Skeletal muscle satellite cell (primary cell): ENCODE measurements around the gene RAB26.
A peak's percentile ranks its signal among the peaks of the same experiment; 100 is the strongest.
"Not testable (repeated sequence)": the region's sequence is repeated elsewhere in the genome, so short reads cannot be mapped to it uniquely, and the experiment has no call there.

Source experiments
- H3K27me3 ChIP-seq: 2 replicates; pipeline ENCODE4 v1.7.0; 2013; ENCODE audit warnings: low read length; ENCODE audit not compliant: control insufficient read depth, insufficient read depth
- H3K36me3 ChIP-seq: 2 replicates; pipeline ENCODE4 v1.7.0; 2013; ENCODE audit warnings: mild to moderate bottlenecking, control low read depth, low read length; ENCODE audit not compliant: insufficient read depth
- H3K4me1 ChIP-seq: 2 replicates; pipeline ENCODE4 v1.7.0; 2013; ENCODE audit warnings: low read length; ENCODE audit not compliant: control insufficient read depth, insufficient read depth
- H3K4me2 ChIP-seq: 2 replicates; pipeline ENCODE4 v1.7.0; 2013; ENCODE audit warnings: mild to moderate bottlenecking, low read length
- H3K4me3 ChIP-seq: 2 replicates; pipeline ENCODE4 v1.7.0; 2013; ENCODE audit warnings: low read length
- H3K9ac ChIP-seq: 2 replicates; pipeline ENCODE4 v1.7.0; 2013; ENCODE audit warnings: mild to moderate bottlenecking, low read depth, low read length, moderate library complexity
- H3K9me3 ChIP-seq: replicated peaks from 2 replicates; pipeline ENCODE4 v1.7.0; 2013; ENCODE audit warnings: mild to moderate bottlenecking, control low read depth, low read length

The RAB26 gene

GRCh38 chr16:2129251-2129650 lies 19.2 kb upstream of the RAB26 start:
- H3K4me2 ChIP-seq, H3K36me3 ChIP-seq, H3K4me3 ChIP-seq: not testable (repeated sequence)

GRCh38 chr16:2129890-2130447 lies 18.5 kb upstream of the RAB26 start:
- not testable (repeated sequence) for H3K27me3 ChIP-seq, H3K9me3 ChIP-seq, H3K36me3 ChIP-seq, H3K4me3 ChIP-seq, H3K9ac ChIP-seq
- Histone ChIP-seq H3K4me1 (peaks cover 37% of the 10 kb centered on the region), H3K4me2 (peak overlapping the region; percentile 41)

More at GRCh38 chr16:2129251-2129650, 19.2 kb upstream of the RAB26 start:
- H3K9ac ChIP-seq, H3K9me3 ChIP-seq, H3K27me3 ChIP-seq: not testable (repeated sequence)
- peaks cover 44% of the 10 kb centered on the region for H3K4me1 ChIP-seq

- Histone ChIP-seq H3K4me2 (peak overlapping the region; percentile 80), H3K4me3 (peak overlapping the region; percentile 51), H3K9ac (peak overlapping the region; percentile 50)
- not testable (repeated sequence) for H3K4me1 ChIP-seq, H3K27me3 ChIP-seq, H3K36me3 ChIP-seq, H3K9me3 ChIP-seq
These were observed 14.6 kb upstream of the RAB26 start for GRCh38 chr16:2133797-2134196.

GRCh38 chr16:2135071-2135470 lies 13.4 kb upstream of the RAB26 start:
- H3K4me1 ChIP-seq, H3K9me3 ChIP-seq, H3K36me3 ChIP-seq, H3K27me3 ChIP-seq: not testable (repeated sequence)
- peak overlapping the region; percentile 63 for H3K9ac ChIP-seq
- H3K4me2 ChIP-seq = peak overlapping the region; percentile 68
- peak overlapping the region; percentile 69 for H3K4me3 ChIP-seq

- Histone ChIP-seq H3K4me3 (peak within 1 kb of the TSS; percentile 69), H3K9ac (peak within 1 kb of the TSS; percentile 73), H3K4me2 (peak within 1 kb of the TSS; percentile 73)
- not testable (repeated sequence) for H3K4me1 ChIP-seq, H3K27me3 ChIP-seq, H3K36me3 ChIP-seq, H3K9me3 ChIP-seq
These were observed 12.5 kb upstream of the RAB26 start, which contains the start of gene PKD1 for GRCh38 chr16:2135770-2136490. Gene PKD1 (minus strand): TSS chr16:2135898. CDS start chr16:2135689, 209 bp downstream.

- peaks cover 6% of the 10 kb centered on the region for H3K4me1 ChIP-seq
- H3K9me3 ChIP-seq = no peaks in the 10 kb centered on the region
- no peak overlapping the region for H3K4me2 ChIP-seq
- no peaks in the 10 kb centered on the region for H3K27me3 ChIP-seq
- H3K4me3 ChIP-seq = no peak overlapping the region
- no peaks in the 10 kb centered on the region for H3K36me3 ChIP-seq
- H3K9ac ChIP-seq = no peak overlapping the region
These were observed 5.2 kb upstream of the RAB26 start for GRCh38 chr16:2142942-2143877.

- H3K4me3 ChIP-seq = no peak overlapping the region
- H3K27me3 ChIP-seq = no peaks in the 10 kb centered on the region
- no peak overlapping the region for H3K9ac ChIP-seq
- no peaks in the 10 kb centered on the region for H3K36me3 ChIP-seq
- no peaks in the 10 kb centered on the region for H3K9me3 ChIP-seq
- no peak overlapping the region for H3K4me2 ChIP-seq
- peaks cover 12% of the 10 kb centered on the region for H3K4me1 ChIP-seq
These were observed 4.4 kb upstream of the RAB26 start for GRCh38 chr16:2143878-2144485.

GRCh38 chr16:2145843-2146242 lies 2.6 kb upstream of the RAB26 start:
- H3K4me1 ChIP-seq = peaks cover 23% of the 10 kb centered on the region
- H3K36me3 ChIP-seq = no peaks in the 10 kb centered on the region

GRCh38 chr16:2147378-2147777 lies 1.0 kb upstream of the RAB26 start:
- H3K36me3 ChIP-seq = peaks cover 11% of the 10 kb centered on the region
- H3K4me2 ChIP-seq = no peak overlapping the region
- no peak overlapping the region for H3K4me3 ChIP-seq
- no peaks in the 10 kb centered on the region for H3K9me3 ChIP-seq
- peaks cover 33% of the 10 kb centered on the region for H3K4me1 ChIP-seq
- no peaks in the 10 kb centered on the region for H3K27me3 ChIP-seq
- no peak overlapping the region for H3K9ac ChIP-seq

More at GRCh38 chr16:2145843-2146242, 2.6 kb upstream of the RAB26 start:
- Histone ChIP-seq H3K4me2 (no peak overlapping the region), H3K4me3 (no peak overlapping the region), H3K9me3 (no peaks in the 10 kb centered on the region), H3K9ac (no peak overlapping the region), H3K27me3 (no peaks in the 10 kb centered on the region)

GRCh38 chr16:2148714-2149629 lies 547 bp downstream of the RAB26 start:
- Histone ChIP-seq H3K9ac (peak overlapping the region; percentile 48), H3K4me3 (peak overlapping the region; percentile 64), H3K36me3 (peaks cover 26% of the 10 kb centered on the region), H3K4me2 (peak overlapping the region; percentile 90), H3K4me1 (peaks cover 46% of the 10 kb centered on the region), H3K27me3 (no peaks in the 10 kb centered on the region), H3K9me3 (no peaks in the 10 kb centered on the region)
